GM11168 (cell line): ENCODE measurements around the gene IL3.

ENCODE experiments used
- in situ Hi-C: fragments of 300-500 bp; cut with MboI; formaldehyde crosslinking; loops from one replicate; pipeline ENCODE4 v1.12.0; 2022; ENCODE audit warnings: low sequenced_read_pairs; ENCODE audit not compliant: unreplicated experiment

Gene IL3

GRCh38 chr5:132060501-132061161, at the start of gene IL3:
TSS of gene IL3 (plus strand) at chr5:132060655. CDS start at chr5:132060707, 52 bp downstream.
- in situ Hi-C loops, result no loop called here

GRCh38 chr5:132010989-132011621, 49.4 kb upstream of the IL3 start:
- in situ Hi-C loops, result loop anchor here (5.0 kb wide), 1 partner anchor 419 kb away; no protein-coding TSS in a partner anchor

- in situ Hi-C loops, result loop anchor here (5.0 kb wide), 1 partner anchor 419 kb away; no protein-coding TSS in a partner anchor
These were observed 48.7 kb upstream of the IL3 start, which contains the start of gene ACSL6 for GRCh38 chr5:132011622-132012343. TSS of gene ACSL6 (minus strand) at chr5:132011658. CDS start at chr5:132011553, 105 bp downstream.

GRCh38 chr5:132012371-132013005, 48.0 kb upstream of the IL3 start:
- in situ Hi-C loops, result loop anchor here (5.0 kb wide), 1 partner anchor 420 kb away; no protein-coding TSS in a partner anchor

- in situ Hi-C loops, result loop anchor here (5.0 kb wide), 1 partner anchor 421 kb away; no protein-coding TSS in a partner anchor
These were observed 47.3 kb upstream of the IL3 start for GRCh38 chr5:132013006-132013689.

GRCh38 chr5:132013711-132014110, 46.7 kb upstream of the IL3 start:
- in situ Hi-C loops, result loop anchor here (5.0 kb wide), 1 partner anchor 421 kb away; no protein-coding TSS in a partner anchor

GRCh38 chr5:132016721-132017250, 43.7 kb upstream of the IL3 start:
- in situ Hi-C loops, result no loop called here

- in situ Hi-C loops, result no loop called here
These were observed 43.1 kb upstream of the IL3 start for GRCh38 chr5:132017316-132017715.

GRCh38 chr5:132017738-132018625, 42.5 kb upstream of the IL3 start:
- in situ Hi-C loops, result no loop called here

- in situ Hi-C loops, result no loop called here
These were observed 41.1 kb upstream of the IL3 start for GRCh38 chr5:132019337-132019736.

- in situ Hi-C loops, result no loop called here
These were observed 40.4 kb upstream of the IL3 start for GRCh38 chr5:132019857-132020555.

GRCh38 chr5:132020568-132021339, 39.7 kb upstream of the IL3 start:
- in situ Hi-C loops, result no loop called here

- in situ Hi-C loops, result no loop called here
These were observed 38.8 kb upstream of the IL3 start for GRCh38 chr5:132021654-132022053.

- in situ Hi-C loops, result no loop called here
These were observed 37.7 kb upstream of the IL3 start for GRCh38 chr5:132022737-132023136.

- in situ Hi-C loops, result no loop called here
These were observed 37.0 kb upstream of the IL3 start for GRCh38 chr5:132023258-132024116.

- in situ Hi-C loops, result no loop called here
These were observed 36.4 kb upstream of the IL3 start for GRCh38 chr5:132024117-132024435.
